ENCODE measurements around the gene FOSB. TPM values are rescaled to one million over a fixed set of nuclear protein-coding genes. Genes with fewer than 3 reads are reported as not detected.

Gene FOSB
- total and polyA plus RNA-seq, 9 of the 15 experiments (the other 6 are each of a cell fraction or from before 2014, with no cell fraction given): 0.11 to 2.7 (median 0.73) TPM

- no peak for TF ChIP-seq PREB (CRISPR knock-in tag; IDR thresholded peaks at IDR 0.05)
- peak; percentile 55 to 63; a peak in 3 of 4 replicates for TF ChIP-seq MAZ (CRISPR knock-in tag; conservative IDR thresholded peaks at IDR 0.05 in 1 of 2, IDR thresholded peaks at IDR 0.05 in 1 of 2)
- no peak for TF ChIP-seq ZNF232 (CRISPR knock-in tag; IDR thresholded peaks at IDR 0.05)
- TF ChIP-seq TFE3 (CRISPR knock-in tag; IDR thresholded peaks at IDR 0.05): no peak
- no peak for TF ChIP-seq ZNF3 (CRISPR knock-in tag; IDR thresholded peaks at IDR 0.05)
- TF ChIP-seq JUNB (CRISPR knock-in tag; conservative IDR thresholded peaks at IDR 0.05): no peak
- 0 out of 2 replicates have a peak, but pooled peaks have one; percentile 33 for TF ChIP-seq TEAD2 (tag; IDR thresholded peaks at IDR 0.05)
- peak; percentile 44 for TF ChIP-seq CREM (IDR thresholded peaks at IDR 0.05; ENCODE audit: low read depth)
- TF ChIP-seq MXI1 (IDR thresholded peaks at IDR 0.05; ENCODE audit: low read depth, low read length): peak; percentile 5; the same call in 1 of the 2 replicates
- peak; percentile 95 for TF ChIP-seq BRD9 (IDR thresholded peaks at IDR 0.05; ENCODE audit: low read depth, partially characterized antibody)
- TF ChIP-seq ZEB2 (IDR thresholded peaks at IDR 0.05): 0 out of 2 replicates have a peak, but pooled peaks have one; percentile 69
- TF ChIP-seq CC2D1A (IDR thresholded peaks at IDR 0.05): peak; percentile 88
- no peak for TF ChIP-seq SMARCE1 (IDR thresholded peaks at IDR 0.05)
- peak; percentile 32; the same call in 1 of the 2 replicates for TF ChIP-seq SMARCA4 (IDR thresholded peaks at IDR 0.05)
- peak; percentile 69; the same call in 1 of the 2 replicates for TF ChIP-seq ZNF764 (CRISPR knock-in tag; IDR thresholded peaks at IDR 0.05; ENCODE audit: low read depth)
- 0 out of 2 replicates have a peak, but pooled peaks have one; percentile 13 for TF ChIP-seq THRB (CRISPR knock-in tag; conservative IDR thresholded peaks at IDR 0.05)
- no peak for TF ChIP-seq DDX20 (tag; IDR thresholded peaks at IDR 0.05; ENCODE audit: low read depth)
- peak; percentile 80; the same call in 1 of the 2 replicates for TF ChIP-seq ZKSCAN8 (CRISPR knock-in tag; IDR thresholded peaks at IDR 0.05)
- peak; percentile 51; the same call in 1 of the 2 replicates for TF ChIP-seq ZKSCAN1 (IDR thresholded peaks at IDR 0.05; ENCODE audit: low read depth, low read length)
- TF ChIP-seq ZBED1 (IDR thresholded peaks at IDR 0.05): peak; percentile 27; the same call in 1 of the 2 replicates
- peak; percentile 90 for TF ChIP-seq SMARCA5 (IDR thresholded peaks at IDR 0.05)
- no peak for TF ChIP-seq SNRNP70 (optimal IDR thresholded peaks at IDR 0.05; ENCODE audit: low read depth, low read length)
- TF ChIP-seq RB1 (IDR thresholded peaks at IDR 0.05; ENCODE audit: low read depth): peak; percentile 82
- peak; percentile 86; the same call in 1 of the 2 replicates for TF ChIP-seq STAG1 (CRISPR knock-in tag; IDR thresholded peaks at IDR 0.05; ENCODE audit: borderline replicate concordance)
- TF ChIP-seq TEAD1 (CRISPR knock-in tag; IDR thresholded peaks at IDR 0.05): peak; percentile 5 to 61; a peak in 3 of 4 replicates
- TF ChIP-seq TARDBP (IDR thresholded peaks at IDR 0.05): peak; percentile 73
- no peak for TF ChIP-seq CBX5 (IDR thresholded peaks at IDR 0.05; ENCODE audit: borderline replicate concordance, low read depth)
- TF ChIP-seq BCL6 (CRISPR knock-in tag; IDR thresholded peaks at IDR 0.05): no peak
These were observed 10.8 kb downstream of the FOSB start (continued) for GRCh38 chr19:45478454-45479238.
